Ishikawa (cell line): ENCODE measurements around the gene ZNF397.

Experiments used
- CEBPB ChIP-seq: IDR thresholded peaks from 2 replicates; pipeline ENCODE4 v1.6.1; 2012
- CREB1 ChIP-seq: IDR thresholded peaks from 2 replicates; pipeline ENCODE4 v1.6.1; 2012; ENCODE audit warnings: low read depth
- EGR1 ChIP-seq: IDR thresholded peaks from 2 replicates; pipeline ENCODE4 v1.6.1; 2012
- EP300 ChIP-seq: IDR thresholded peaks from 2 replicates; pipeline ENCODE4 v1.6.1; 2012; ENCODE audit warnings: borderline replicate concordance
- FOXM1 ChIP-seq: IDR thresholded peaks from 2 replicates; pipeline ENCODE4 v1.6.1; 2012; ENCODE audit warnings: low read depth, borderline replicate concordance
- NFIC ChIP-seq: IDR thresholded peaks from 2 replicates; pipeline ENCODE4 v1.6.1; 2012
- RAD21 ChIP-seq: IDR thresholded peaks from 2 replicates; pipeline ENCODE4 v1.6.1; 2012; ENCODE audit warnings: low read depth
- TAF1 ChIP-seq: IDR thresholded peaks from 2 replicates; pipeline ENCODE4 v1.6.1; 2012; ENCODE audit warnings: low read depth, mild to moderate bottlenecking
- TCF12 ChIP-seq: IDR thresholded peaks from 2 replicates; pipeline ENCODE4 v1.6.1; 2012; ENCODE audit warnings: low read depth
- TEAD4 ChIP-seq: IDR thresholded peaks from 2 replicates; pipeline ENCODE4 v1.6.1; 2012
- YY1 ChIP-seq: IDR thresholded peaks from 2 replicates; pipeline ENCODE4 v1.6.1; 2012; ENCODE audit warnings: low read depth
- ZBTB7A ChIP-seq: IDR thresholded peaks from 2 replicates; pipeline ENCODE4 v1.6.1; 2012; ENCODE audit warnings: low read depth
- TF ChIP-seq, protein P1 (sequence below): IDR thresholded peaks from 2 replicates; pipeline ENCODE4 v1.6.1; 2012; ENCODE audit warnings: low read depth, mild to moderate bottlenecking
- TF ChIP-seq, protein P2 (sequence below): IDR thresholded peaks from 2 replicates; pipeline ENCODE4 v1.6.1; 2012
- TF ChIP-seq, protein P3 (sequence below): IDR thresholded peaks from 2 replicates; pipeline ENCODE4 v1.6.1; 2012

Gene ZNF397

DNA sequence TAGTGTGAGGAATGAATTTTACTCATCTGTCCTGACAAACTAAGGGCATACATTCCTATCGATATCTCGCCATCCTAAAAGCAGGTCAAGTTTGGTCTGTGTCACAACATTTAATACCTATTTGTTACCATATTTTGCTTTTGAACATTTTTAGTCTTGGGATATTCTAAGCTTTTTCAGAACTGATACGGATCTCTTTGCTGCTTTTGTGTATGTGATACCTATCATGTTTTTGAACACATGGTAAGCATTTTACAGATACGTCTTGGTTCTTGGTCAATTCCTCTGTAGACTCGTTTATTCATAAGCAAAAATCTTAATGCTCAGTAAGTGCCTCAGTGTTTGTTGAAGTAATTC is 592 bp downstream of the ZNF397 start:
- TF ChIP-seq, protein P1, sequence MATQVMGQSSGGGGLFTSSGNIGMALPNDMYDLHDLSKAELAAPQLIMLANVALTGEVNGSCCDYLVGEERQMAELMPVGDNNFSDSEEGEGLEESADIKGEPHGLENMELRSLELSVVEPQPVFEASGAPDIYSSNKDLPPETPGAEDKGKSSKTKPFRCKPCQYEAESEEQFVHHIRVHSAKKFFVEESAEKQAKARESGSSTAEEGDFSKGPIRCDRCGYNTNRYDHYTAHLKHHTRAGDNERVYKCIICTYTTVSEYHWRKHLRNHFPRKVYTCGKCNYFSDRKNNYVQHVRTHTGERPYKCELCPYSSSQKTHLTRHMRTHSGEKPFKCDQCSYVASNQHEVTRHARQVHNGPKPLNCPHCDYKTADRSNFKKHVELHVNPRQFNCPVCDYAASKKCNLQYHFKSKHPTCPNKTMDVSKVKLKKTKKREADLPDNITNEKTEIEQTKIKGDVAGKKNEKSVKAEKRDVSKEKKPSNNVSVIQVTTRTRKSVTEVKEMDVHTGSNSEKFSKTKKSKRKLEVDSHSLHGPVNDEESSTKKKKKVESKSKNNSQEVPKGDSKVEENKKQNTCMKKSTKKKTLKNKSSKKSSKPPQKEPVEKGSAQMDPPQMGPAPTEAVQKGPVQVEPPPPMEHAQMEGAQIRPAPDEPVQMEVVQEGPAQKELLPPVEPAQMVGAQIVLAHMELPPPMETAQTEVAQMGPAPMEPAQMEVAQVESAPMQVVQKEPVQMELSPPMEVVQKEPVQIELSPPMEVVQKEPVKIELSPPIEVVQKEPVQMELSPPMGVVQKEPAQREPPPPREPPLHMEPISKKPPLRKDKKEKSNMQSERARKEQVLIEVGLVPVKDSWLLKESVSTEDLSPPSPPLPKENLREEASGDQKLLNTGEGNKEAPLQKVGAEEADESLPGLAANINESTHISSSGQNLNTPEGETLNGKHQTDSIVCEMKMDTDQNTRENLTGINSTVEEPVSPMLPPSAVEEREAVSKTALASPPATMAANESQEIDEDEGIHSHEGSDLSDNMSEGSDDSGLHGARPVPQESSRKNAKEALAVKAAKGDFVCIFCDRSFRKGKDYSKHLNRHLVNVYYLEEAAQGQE = no peak
- TF ChIP-seq, protein P2, sequence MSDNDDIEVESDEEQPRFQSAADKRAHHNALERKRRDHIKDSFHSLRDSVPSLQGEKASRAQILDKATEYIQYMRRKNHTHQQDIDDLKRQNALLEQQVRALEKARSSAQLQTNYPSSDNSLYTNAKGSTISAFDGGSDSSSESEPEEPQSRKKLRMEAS = no peak
- TF ChIP-seq YY1 (no peak), EP300 (no peak), TAF1 (no peak), CREB1 (no peak), TEAD4 (no peak), FOXM1 (no peak), TCF12 (no peak), EGR1 (no peak), RAD21 (no peak), CEBPB (no peak), NFIC (no peak), ZBTB7A (no peak)
- TF ChIP-seq, protein P3, sequence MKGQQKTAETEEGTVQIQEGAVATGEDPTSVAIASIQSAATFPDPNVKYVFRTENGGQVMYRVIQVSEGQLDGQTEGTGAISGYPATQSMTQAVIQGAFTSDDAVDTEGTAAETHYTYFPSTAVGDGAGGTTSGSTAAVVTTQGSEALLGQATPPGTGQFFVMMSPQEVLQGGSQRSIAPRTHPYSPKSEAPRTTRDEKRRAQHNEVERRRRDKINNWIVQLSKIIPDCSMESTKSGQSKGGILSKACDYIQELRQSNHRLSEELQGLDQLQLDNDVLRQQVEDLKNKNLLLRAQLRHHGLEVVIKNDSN = no peak

DNA sequence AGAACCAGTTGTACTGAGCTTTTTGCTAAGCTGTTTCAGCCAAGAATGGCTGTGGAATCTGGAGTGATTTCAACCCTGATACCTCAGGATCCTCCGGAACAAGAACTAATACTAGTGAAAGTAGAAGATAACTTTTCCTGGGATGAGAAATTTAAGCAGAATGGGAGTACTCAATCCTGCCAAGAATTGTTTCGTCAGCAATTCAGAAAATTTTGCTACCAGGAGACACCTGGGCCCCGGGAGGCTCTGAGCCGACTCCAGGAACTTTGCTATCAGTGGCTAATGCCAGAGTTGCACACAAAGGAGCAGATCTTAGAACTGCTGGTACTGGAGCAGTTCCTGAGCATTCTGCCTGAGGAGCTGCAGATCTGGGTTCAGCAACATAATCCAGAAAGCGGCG is 1.6 kb downstream of the ZNF397 start:
- no peak for TF ChIP-seq YY1
- no peak for TF ChIP-seq EP300
- no peak for TF ChIP-seq CREB1
- TF ChIP-seq, protein P1 = no peak

- TF ChIP-seq, protein P3 = no peak
These were observed 3.8 kb downstream of the ZNF397 start for GRCh38 chr18:35244671-35245070.

GRCh38 chr18:35245719-35246317 is 5.0 kb downstream of the ZNF397 start:
- TF ChIP-seq RAD21 (no peak), CREB1 (no peak), EP300 (no peak), ZBTB7A (no peak), EGR1 (no peak), FOXM1 (no peak), TAF1 (no peak), TEAD4 (no peak), YY1 (no peak), NFIC (no peak), TCF12 (no peak), CEBPB (no peak)
- TF ChIP-seq, protein P3 = no peak
- TF ChIP-seq, protein P1 = no peak
- TF ChIP-seq, protein P2 = no peak

- no peak for TF ChIP-seq FOXM1
These were observed 6.0 kb downstream of the ZNF397 start for GRCh38 chr18:35246831-35247230.
